HG03097 (cell line): ENCODE results near the gene NAMPT.
"Not testable (repeated sequence)": the region's sequence is repeated elsewhere in the genome, so short reads cannot be mapped to it uniquely, and the experiment has no call there.

ENCODE experiments used
- ATAC-seq: cut with Tn5 transposase; IDR thresholded peaks from one replicate; pipeline ENCODE4 v1.9.1; 2021; ENCODE audit not compliant: unreplicated experiment, low FRiP score

The NAMPT gene

DNA sequence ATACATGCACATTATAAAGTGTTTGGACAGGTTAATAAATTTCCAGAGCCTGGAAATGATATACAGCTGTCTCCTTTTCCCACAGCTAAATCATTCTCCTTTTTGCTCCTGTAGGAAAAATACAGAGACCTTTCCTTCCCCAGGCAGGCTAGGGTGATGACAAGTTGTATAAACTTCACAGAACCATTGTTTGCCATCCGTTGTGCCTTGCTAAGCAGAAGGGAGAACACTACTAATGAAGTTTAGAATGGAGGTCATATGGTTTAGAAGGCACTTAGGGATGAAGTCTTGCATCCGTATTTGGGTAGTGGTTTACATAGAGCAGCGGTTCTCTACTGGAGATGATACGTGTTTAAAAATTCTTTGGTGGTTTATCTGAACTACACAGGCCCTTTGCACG, 46.0 kb downstream of the NAMPT start:
- no peak for ATAC-seq

GRCh38 chr7:106236065-106236464, 48.7 kb downstream of the NAMPT start:
- no peak for ATAC-seq

DNA sequence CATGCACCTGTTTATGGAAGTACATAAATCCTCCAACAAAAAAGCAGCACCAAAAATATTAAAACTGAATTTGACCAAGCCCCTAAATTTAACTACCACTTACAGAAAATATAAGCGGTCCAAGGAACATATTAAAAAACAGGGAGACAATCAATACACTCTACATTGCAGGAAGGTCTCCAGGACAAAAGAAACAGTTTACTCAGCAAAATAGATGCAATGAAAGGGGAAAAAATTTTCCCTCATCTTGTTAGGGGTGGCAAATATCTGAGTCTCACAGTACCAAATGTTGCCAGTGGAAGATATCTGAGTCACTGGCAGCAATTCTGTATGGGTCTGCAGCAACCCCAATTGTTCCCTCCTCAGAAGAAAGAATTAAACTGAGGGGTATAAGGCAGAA, 50.4 kb downstream of the NAMPT start:
- no peak for ATAC-seq

- no peak for ATAC-seq
Observed at GRCh38 chr7:106231856-106232490, 52.8 kb downstream of the NAMPT start.

GRCh38 chr7:106225856-106226255, 58.9 kb downstream of the NAMPT start:
- ATAC-seq, result no peak

- ATAC-seq, result no peak
Observed at GRCh38 chr7:106224797-106225196, 60.0 kb downstream of the NAMPT start.

GRCh38 chr7:106223156-106223555, 61.6 kb downstream of the NAMPT start:
- ATAC-seq, result no peak

GRCh38 chr7:106222545-106222944, 62.2 kb downstream of the NAMPT start:
- ATAC-seq, result no peak

- ATAC-seq, result no peak
Observed at GRCh38 chr7:106220307-106220706, 64.5 kb downstream of the NAMPT start.

- ATAC-seq, result no peak
Observed at GRCh38 chr7:106219170-106219569, 65.6 kb downstream of the NAMPT start.

- ATAC-seq, result no peak
Observed at GRCh38 chr7:106218546-106218945, 66.2 kb downstream of the NAMPT start.

DNA sequence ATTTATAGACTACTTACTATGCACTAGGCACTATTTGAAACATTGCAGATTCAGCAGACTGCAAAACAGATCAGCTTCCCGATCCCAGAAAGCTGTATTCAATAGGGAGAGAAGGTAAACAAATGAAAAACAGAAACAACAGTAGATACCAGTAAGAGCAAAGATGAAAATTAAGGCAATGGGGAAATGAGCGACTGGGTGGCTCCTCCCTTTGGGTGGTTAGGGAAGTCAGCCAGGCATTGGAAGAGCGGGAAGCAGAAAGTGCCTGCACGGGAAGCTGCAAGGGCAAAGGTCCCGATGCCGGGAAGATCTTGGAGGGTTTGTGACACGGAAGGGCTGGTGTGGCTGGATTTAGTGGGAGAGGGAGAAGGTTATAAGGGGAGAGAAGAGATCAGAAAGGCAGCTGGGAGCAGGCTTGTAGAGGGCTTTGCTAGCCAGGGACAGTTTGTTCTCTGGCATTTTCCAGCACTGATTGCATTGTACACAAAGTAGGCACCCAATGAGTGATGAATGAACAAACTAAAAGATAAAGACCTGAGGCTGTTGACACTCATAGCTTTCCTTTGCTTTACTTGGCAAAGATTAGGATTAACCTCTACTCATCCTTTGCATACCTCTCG, 67.8 kb downstream of the NAMPT start:
- ATAC-seq, result no peak

- ATAC-seq, result no peak
Observed at GRCh38 chr7:106216517-106216922, 68.3 kb downstream of the NAMPT start.

GRCh38 chr7:106215868-106216516, 68.8 kb downstream of the NAMPT start:
- ATAC-seq, result no peak

GRCh38 chr7:106208944-106209343, 75.8 kb downstream of the NAMPT start:
- not testable (repeated sequence) for ATAC-seq

GRCh38 chr7:106206826-106207541, 77.8 kb downstream of the NAMPT start:
- ATAC-seq, result no peak

- no peak for ATAC-seq
Observed at GRCh38 chr7:106205621-106206222, 79.1 kb downstream of the NAMPT start.

- no peak for ATAC-seq
Observed at GRCh38 chr7:106203473-106203872, 81.3 kb downstream of the NAMPT start.

DNA sequence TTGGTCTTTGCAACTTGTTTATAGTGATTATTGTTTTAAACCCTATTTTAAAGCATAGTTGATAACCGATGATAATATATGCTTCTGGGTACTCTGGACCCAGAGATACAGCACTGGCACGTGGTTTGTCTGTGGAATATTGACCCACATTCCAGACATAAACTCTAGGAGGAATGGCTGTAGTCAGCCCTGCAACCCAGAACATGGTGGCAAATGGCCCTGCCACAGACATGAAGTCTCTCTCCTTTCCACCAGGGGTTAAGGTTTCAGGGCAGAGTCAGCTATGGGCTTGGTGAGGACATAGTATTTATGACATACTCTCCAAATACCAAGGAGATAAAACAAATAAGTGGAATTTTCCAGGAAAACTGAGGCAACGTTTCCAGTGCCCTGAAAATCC, 83.6 kb downstream of the NAMPT start:
- ATAC-seq, result no peak

DNA sequence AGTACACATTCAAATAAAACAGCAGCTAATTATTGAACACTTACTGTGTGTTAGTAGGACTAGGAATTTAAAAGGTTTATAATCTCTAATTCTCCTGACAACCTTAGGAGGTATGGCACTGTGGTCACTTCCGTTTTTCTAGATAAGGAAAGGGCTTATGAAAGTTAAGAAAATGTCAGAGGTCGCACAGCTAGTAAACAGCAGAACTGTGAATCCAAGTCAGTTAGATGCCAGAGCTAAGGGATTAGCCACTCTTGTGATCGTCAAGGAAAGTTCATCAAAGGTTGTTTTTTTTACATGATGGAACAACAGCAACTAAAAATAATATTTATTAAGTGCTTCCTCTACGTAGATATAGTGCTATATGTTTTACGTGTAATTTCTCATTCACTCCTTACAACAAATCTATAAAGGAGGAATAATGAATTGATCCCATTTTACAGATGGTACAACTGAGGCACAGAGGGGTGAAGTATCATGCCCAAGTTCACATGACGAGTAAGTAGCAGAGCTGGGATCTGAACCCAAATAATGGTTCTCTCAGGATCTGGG, 84.9 kb downstream of the NAMPT start:
- no peak for ATAC-seq

GRCh38 chr7:106199024-106199423, 85.8 kb downstream of the NAMPT start:
- ATAC-seq, result no peak
